HepG2 (cell line): ENCODE results near the gene NDOR1. TPM values are rescaled to one million over a fixed set of nuclear protein-coding genes. Genes with fewer than 3 reads are reported as not detected.

Experiments used
- ARNT ChIP-seq: fragments of 450-650 bp; IDR thresholded peaks from 2 replicates; pipeline ENCODE4 v1.6.1; 2017
- ASH2L ChIP-seq: fragments of 300-600, 200-600 bp; sonication (generic); IDR thresholded peaks from 2 replicates; pipeline ENCODE4 v1.7.0; 2017; ENCODE audit warnings: low read depth, mild to moderate bottlenecking, moderate library complexity, mixed read lengths, low read length; ENCODE audit not compliant: insufficient read length
- ATF1 ChIP-seq: IDR thresholded peaks from 2 replicates; pipeline ENCODE4 v1.6.1; 2016; ENCODE audit warnings: mild to moderate bottlenecking, control low read depth
- HOXA3 ChIP-seq: sonication (generic); formaldehyde crosslinking; IDR thresholded peaks from 2 replicates; pipeline ENCODE4 v1.5.0; 2020; ENCODE audit warnings: missing genetic modification reagents
- KLF15 ChIP-seq: sonication (generic); formaldehyde crosslinking; IDR thresholded peaks from 2 replicates; pipeline ENCODE4 v1.8.1; 2023; ENCODE audit warnings: borderline replicate concordance, mild to moderate bottlenecking, inconsistent platforms, missing genetic modification reagents, mixed read lengths
- PHF5A ChIP-seq: IDR thresholded peaks from one replicate; pipeline ENCODE4 v1.6.1; 2018; ENCODE audit warnings: low read depth, missing genetic modification reagents; ENCODE audit not compliant: unreplicated experiment
- RCOR2 ChIP-seq: IDR thresholded peaks from 2 replicates; pipeline ENCODE4 v1.6.1; 2016; ENCODE audit warnings: missing biosample characterization, missing genetic modification reagents
- TCF7L2 ChIP-seq: IDR thresholded peaks from 2 replicates; pipeline ENCODE4 v1.6.1; 2011; ENCODE audit warnings: mild to moderate bottlenecking, low read depth, low read length, moderate library complexity
- TOE1 ChIP-seq: sonication (generic); formaldehyde crosslinking; IDR thresholded peaks from 2 replicates; pipeline ENCODE4 v1.4.0; 2020; ENCODE audit warnings: mild to moderate bottlenecking, missing genetic modification reagents
- ZFP62 ChIP-seq: sonication (generic); formaldehyde crosslinking; IDR thresholded peaks from 2 replicates; pipeline ENCODE4 v1.4.0; 2020; ENCODE audit warnings: missing genetic modification reagents
- ZNF207 ChIP-seq: fragments of 450-650 bp; IDR thresholded peaks from 2 replicates; pipeline ENCODE4 v1.6.1; 2016; ENCODE audit warnings: antibody characterized with exemption, borderline replicate concordance
- ZNF354B ChIP-seq: sonication (generic); formaldehyde crosslinking; IDR thresholded peaks from 2 replicates; pipeline ENCODE4 v1.8.0; 2022; ENCODE audit warnings: mild to moderate bottlenecking, missing genetic modification reagents
- ZNF7 ChIP-seq: IDR thresholded peaks from 2 replicates; pipeline ENCODE4 v1.6.1; 2016; ENCODE audit warnings: missing biosample characterization, missing genetic modification reagents
- ZNF709 ChIP-seq: sonication (generic); formaldehyde crosslinking; IDR thresholded peaks from 2 replicates; pipeline ENCODE4 v1.5.0; 2020; ENCODE audit warnings: mild to moderate bottlenecking, missing genetic modification reagents
- ZNF747 ChIP-seq: sonication (generic); formaldehyde crosslinking; IDR thresholded peaks from 2 replicates; pipeline ENCODE4 v1.8.1; 2023; ENCODE audit warnings: missing genetic modification reagents, mild to moderate bottlenecking, borderline replicate concordance
- polyA plus RNA-seq, 8 experiments: library from polyadenylated mRNA; depleted of rRNA in 3 of 8; stranded (reverse) in 7 of 8; unstranded in 1 of 8; fragments of >200 nt; fragmentation: Illumina TruSeq in 4 of 8; extraction: Trizol in 4 of 8; gene quantifications; 2 replicates each; pipeline versions ENCODE4 v1.2.1 to v1.2.3, GENCODE V29; 2011 to 2016; ENCODE audit warnings: low read depth in 4 of 8, missing spikeins in 1 of 8, mixed read lengths in 1 of 8; ENCODE audit not compliant: insufficient read depth in 1 of 8
- total RNA-seq, 5 experiments: library from RNA; depleted of rRNA; stranded (reverse); fragments of >200 nt; fragmentation: Illumina TruSeq; extraction: Trizol; gene quantifications; 2 replicates each; pipeline ENCODE4 v1.2.3, GENCODE V29; 2016; ENCODE audit warnings: low read depth in 1 of 5
- TF ChIP-seq, protein P1 (sequence below): sonication (generic); formaldehyde crosslinking; IDR thresholded peaks from 2 replicates; pipeline ENCODE4 v1.4.0; 2020; ENCODE audit warnings: mild to moderate bottlenecking, missing genetic modification reagents
- TF ChIP-seq, protein P2 (sequence below): IDR thresholded peaks from 2 replicates; pipeline ENCODE4 v1.6.1; 2016; ENCODE audit warnings: low read depth
- TF ChIP-seq, protein P3 (sequence below): IDR thresholded peaks from 2 replicates; pipeline ENCODE4 v1.6.1; 2016; ENCODE audit warnings: low read depth, control low read depth

The NDOR1 gene
- total and polyA plus RNA-seq, 2 of the 13 experiments (the other 11 are each of a cell fraction or from before 2014, with no cell fraction given), result 3.6 to 8.7 TPM

DNA sequence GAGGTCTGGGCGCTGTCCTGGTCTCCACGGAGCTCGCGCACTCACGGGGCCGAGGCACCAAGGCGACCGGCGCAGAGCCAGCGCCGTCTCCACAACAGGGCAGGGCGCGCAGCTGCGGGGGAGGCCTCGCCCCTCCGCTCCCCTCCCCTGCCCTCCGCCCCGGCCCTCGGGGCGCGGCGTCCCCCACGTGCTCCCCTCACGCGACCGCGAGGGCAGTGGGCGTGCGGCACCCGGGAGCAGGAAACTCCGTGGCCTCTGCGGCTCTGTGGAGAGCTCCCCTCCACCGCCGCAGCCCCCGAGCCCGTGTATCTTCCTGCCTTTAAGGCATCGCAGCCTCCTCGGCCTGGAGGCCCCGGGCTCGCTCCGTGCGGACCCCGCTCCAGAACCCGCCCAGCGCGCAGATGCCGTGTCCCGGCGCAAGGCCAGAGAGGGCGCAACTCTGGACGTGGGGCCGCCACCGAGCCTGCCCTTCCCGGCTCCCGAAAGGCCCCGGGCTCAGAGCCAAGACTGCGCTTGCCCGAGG, 34.9 kb downstream of the NDOR1 start (continued):
- TF ChIP-seq, protein P1, sequence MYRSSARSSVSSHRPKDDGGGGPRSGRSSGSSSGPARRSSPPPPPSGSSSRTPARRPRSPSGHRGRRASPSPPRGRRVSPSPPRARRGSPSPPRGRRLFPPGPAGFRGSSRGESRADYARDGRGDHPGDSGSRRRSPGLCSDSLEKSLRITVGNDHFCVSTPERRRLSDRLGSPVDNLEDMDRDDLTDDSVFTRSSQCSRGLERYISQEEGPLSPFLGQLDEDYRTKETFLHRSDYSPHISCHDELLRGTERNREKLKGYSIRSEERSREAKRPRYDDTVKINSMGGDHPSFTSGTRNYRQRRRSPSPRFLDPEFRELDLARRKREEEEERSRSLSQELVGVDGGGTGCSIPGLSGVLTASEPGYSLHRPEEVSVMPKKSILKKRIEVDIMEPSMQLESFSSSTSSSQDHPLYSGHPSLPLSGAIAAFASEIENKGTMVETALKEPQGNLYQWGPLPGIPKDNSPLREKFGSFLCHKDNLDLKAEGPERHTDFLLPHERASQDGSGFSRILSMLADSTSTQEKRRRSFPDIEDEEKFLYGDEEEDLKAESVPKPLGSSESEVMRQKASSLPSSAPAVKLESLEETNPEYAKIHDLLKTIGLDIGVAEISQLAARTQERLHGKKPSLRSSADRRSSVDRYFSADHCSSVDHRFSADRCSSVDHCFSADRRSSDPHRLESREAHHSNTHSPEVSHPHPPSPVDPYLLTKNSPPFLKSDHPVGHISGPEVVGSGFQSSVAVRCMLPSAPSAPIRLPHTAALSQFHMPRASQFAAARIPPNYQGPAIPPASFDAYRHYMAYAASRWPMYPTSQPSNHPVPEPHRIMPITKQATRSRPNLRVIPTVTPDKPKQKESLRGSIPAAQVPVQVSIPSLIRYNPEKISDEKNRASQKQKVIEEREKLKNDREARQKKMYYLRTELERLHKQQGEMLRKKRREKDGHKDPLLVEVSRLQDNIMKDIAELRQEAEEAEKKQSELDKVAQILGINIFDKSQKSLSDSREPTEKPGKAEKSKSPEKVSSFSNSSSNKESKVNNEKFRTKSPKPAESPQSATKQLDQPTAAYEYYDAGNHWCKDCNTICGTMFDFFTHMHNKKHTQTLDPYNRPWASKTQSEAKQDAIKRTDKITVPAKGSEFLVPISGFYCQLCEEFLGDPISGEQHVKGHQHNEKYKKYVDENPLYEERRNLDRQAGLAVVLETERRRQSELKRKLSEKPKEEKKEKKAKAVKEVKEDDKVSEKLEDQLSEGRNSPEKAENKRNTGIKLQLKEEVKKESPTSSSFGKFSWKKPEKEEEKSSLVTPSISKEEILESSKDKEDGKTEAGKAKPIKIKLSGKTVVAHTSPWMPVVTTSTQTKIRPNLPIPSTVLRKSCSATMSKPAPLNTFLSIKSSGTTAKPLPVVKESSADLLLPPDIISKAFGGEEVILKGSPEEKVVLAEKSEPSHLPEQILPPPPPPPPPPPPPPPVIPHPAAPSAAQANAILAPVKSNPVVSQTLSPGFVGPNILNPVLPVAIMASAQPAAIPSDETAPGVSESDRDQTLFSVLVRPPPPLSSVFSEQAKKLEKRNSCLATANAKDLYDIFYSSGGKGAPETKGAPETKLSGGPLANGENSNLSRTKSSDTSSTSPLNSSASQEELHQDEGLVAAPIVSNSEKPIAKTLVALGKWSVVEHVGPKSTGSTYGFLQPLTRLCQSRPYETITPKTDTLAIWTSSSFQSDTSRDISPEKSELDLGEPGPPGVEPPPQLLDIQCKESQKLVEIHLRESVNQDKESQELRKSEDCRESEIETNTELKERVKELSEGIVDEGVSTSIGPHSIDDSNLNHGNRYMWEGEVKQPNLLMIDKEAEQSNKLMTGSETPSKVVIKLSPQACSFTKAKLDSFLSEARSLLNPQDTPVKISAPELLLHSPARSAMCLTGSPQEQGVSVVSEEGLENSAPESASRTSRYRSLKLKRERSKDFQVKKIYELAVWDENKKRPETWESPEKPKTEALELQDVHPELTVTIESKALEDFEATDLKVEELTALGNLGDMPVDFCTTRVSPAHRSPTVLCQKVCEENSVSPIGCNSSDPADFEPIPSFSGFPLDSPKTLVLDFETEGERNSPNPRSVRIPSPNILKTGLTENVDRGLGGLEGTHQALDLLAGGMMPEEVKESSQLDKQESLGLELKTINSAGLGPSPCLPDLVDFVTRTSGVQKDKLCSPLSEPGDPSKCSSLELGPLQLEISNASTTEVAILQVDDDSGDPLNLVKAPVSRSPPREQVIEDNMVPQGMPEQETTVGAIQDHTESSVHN, result no peak
- no peak for TF ChIP-seq ZFP62
- no peak for TF ChIP-seq TOE1
- TF ChIP-seq, protein P2, sequence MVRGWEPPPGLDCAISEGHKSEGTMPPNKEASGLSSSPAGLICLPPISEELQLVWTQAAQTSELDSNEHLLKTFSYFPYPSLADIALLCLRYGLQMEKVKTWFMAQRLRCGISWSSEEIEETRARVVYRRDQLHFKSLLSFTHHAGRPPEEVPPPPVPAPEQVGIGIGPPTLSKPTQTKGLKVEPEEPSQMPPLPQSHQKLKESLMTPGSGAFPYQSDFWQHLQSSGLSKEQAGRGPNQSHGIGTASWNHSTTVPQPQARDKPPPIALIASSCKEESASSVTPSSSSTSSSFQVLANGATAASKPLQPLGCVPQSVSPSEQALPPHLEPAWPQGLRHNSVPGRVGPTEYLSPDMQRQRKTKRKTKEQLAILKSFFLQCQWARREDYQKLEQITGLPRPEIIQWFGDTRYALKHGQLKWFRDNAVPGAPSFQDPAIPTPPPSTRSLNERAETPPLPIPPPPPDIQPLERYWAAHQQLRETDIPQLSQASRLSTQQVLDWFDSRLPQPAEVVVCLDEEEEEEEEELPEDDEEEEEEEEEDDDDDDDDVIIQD, result no peak
- peak; percentile 74; the same call in 1 of the 2 replicates for TF ChIP-seq ZNF747 (CRISPR knock-in tag)
- no peak for TF ChIP-seq ZNF7
- TF ChIP-seq, protein P3, sequence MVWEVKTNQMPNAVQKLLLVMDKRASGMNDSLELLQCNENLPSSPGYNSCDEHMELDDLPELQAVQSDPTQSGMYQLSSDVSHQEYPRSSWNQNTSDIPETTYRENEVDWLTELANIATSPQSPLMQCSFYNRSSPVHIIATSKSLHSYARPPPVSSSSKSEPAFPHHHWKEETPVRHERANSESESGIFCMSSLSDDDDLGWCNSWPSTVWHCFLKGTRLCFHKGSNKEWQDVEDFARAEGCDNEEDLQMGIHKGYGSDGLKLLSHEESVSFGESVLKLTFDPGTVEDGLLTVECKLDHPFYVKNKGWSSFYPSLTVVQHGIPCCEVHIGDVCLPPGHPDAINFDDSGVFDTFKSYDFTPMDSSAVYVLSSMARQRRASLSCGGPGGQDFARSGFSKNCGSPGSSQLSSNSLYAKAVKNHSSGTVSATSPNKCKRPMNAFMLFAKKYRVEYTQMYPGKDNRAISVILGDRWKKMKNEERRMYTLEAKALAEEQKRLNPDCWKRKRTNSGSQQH (CRISPR knock-in tag), result no peak
- TF ChIP-seq HOXA3 (CRISPR knock-in tag), result peak; percentile 61
- TF ChIP-seq RCOR2, result no peak
- TF ChIP-seq ZNF709 (CRISPR knock-in tag), result peak; percentile 95
- no peak; the same call in 1 of the 2 replicates for TF ChIP-seq KLF15 (CRISPR knock-in tag)
- no peak for TF ChIP-seq ASH2L
- no peak for TF ChIP-seq ARNT
- TF ChIP-seq ZNF207, result no peak
- no peak for TF ChIP-seq TCF7L2
- no peak for TF ChIP-seq ATF1 (CRISPR knock-in tag)
- TF ChIP-seq PHF5A, result no peak
- no peak for TF ChIP-seq ZNF354B (CRISPR knock-in tag)
